Caco-2 (cell line): ENCODE data around the gene MAD1L1. TPM values are rescaled to one million over a fixed set of nuclear protein-coding genes. Genes with fewer than 3 reads are reported as not detected.
"Not testable (repeated sequence)": the region's sequence is repeated elsewhere in the genome, so short reads cannot be mapped to it uniquely, and the experiment has no call there.

ENCODE experiments used
- BruUV-seq: library from RNA; stranded (reverse); fragments of 400-500 nt; replicated peaks from 2 replicates; lab custom pipeline; 2021; lab: Mats Ljungman, UMichigan
- CTCF ChIA-PET: fragments of 300-600 bp; sonication (Branson Sonifier 250); formaldehyde crosslinking; loops from one replicate; lab custom pipeline; 2022; ENCODE audit warnings: antibody characterized with exemption; lab: Charles Lee
- POLR2A ChIA-PET: fragments of 300-600 bp; sonication (Branson Sonifier 250); formaldehyde crosslinking; loops from one replicate; lab custom pipeline; 2022; ENCODE audit warnings: antibody characterized with exemption; lab: Charles Lee
- DNase-seq, 2 experiments: peaks; one replicate each; pipeline versions ENCODE4 v3.0.0 to v3.0.0-alpha.2; 2020 to 2022
- H3K27me3 ChIP-seq: replicated peaks from 2 replicates; pipeline ENCODE4 v1.6.0; 2011; ENCODE audit warnings: low read length; ENCODE audit not compliant: control insufficient read depth, insufficient read depth
- H3K36me3 ChIP-seq: 2 replicates; pipeline ENCODE4 v1.5.1; 2011; ENCODE audit warnings: low read length; ENCODE audit not compliant: control insufficient read depth, insufficient read depth
- H3K4me1 ChIP-seq: fragments of 250-450 bp; sonication (Bioruptor Pico); 2 replicates; pipeline ENCODE4 v1.5.1; 2020; ENCODE audit warnings: mild to moderate bottlenecking
- H3K4me3 ChIP-seq: 2 replicates; pipeline ENCODE4 v1.5.1; 2011; ENCODE audit warnings: low read depth, mild to moderate bottlenecking, control low read depth, low read length
- H3K9me3 ChIP-seq: fragments of 250-450 bp; sonication (Bioruptor Pico); 2 replicates; pipeline ENCODE4 v1.5.1; 2020; ENCODE audit warnings: mild to moderate bottlenecking, moderate library complexity
- H3K27ac Mint-ChIP-seq: one replicate; pipeline ENCODE4 v1.8.0; 2022; ENCODE audit warnings: mixed read lengths; ENCODE audit not compliant: unreplicated experiment
- H3K27me3 Mint-ChIP-seq: one replicate; pipeline ENCODE4 v1.8.0; 2022; ENCODE audit warnings: mixed read lengths; ENCODE audit not compliant: insufficient read depth, unreplicated experiment
- H3K36me3 Mint-ChIP-seq: one replicate; pipeline ENCODE4 v1.8.0; 2022; ENCODE audit warnings: mild to moderate bottlenecking, mixed read lengths; ENCODE audit not compliant: insufficient read depth, unreplicated experiment
- H3K4me1 Mint-ChIP-seq: one replicate; pipeline ENCODE4 v1.8.0; 2022; ENCODE audit warnings: low read depth, mixed read lengths; ENCODE audit not compliant: unreplicated experiment
- H3K4me3 Mint-ChIP-seq: one replicate; pipeline ENCODE4 v1.8.0; 2022; ENCODE audit warnings: mild to moderate bottlenecking, moderate library complexity, mixed read lengths; ENCODE audit not compliant: unreplicated experiment
- H3K9me3 Mint-ChIP-seq: one replicate; pipeline ENCODE4 v1.8.0; 2022; ENCODE audit warnings: mixed read lengths; ENCODE audit not compliant: unreplicated experiment
- CTCF ChIP-seq, 2 experiments: fragments of 200-600 bp in 1 of 2; IDR thresholded peaks; 1 replicate in 1 of 2; 2 replicates in 1 of 2; pipeline versions ENCODE4 v1.5.1 to v1.8.0; 2011 to 2022; ENCODE audit warnings: antibody characterized with exemption in 1 of 2, control low read depth in 1 of 2, inconsistent platforms in 1 of 2, low read depth in 1 of 2, low read length in 1 of 2, mild to moderate bottlenecking in 1 of 2, moderate library complexity in 1 of 2; ENCODE audit not compliant: insufficient read depth in 1 of 2, severe bottlenecking in 1 of 2, unreplicated experiment in 1 of 2
- intact Hi-C: fragments of 100-400 bp; cut with micrococcal nuclease; formaldehyde crosslinking; loops from one replicate; pipeline ENCODE4 v1.10.0; 2022; ENCODE audit not compliant: unreplicated experiment
- total RNA-seq: library from RNA; stranded (reverse); gene quantifications from 2 replicates; pipeline ENCODE4 v1.2.3, GENCODE V29; 2022

MAD1L1 gene
- total RNA-seq, 1 experiment from 2014 or later: 58.6 TPM

DNA sequence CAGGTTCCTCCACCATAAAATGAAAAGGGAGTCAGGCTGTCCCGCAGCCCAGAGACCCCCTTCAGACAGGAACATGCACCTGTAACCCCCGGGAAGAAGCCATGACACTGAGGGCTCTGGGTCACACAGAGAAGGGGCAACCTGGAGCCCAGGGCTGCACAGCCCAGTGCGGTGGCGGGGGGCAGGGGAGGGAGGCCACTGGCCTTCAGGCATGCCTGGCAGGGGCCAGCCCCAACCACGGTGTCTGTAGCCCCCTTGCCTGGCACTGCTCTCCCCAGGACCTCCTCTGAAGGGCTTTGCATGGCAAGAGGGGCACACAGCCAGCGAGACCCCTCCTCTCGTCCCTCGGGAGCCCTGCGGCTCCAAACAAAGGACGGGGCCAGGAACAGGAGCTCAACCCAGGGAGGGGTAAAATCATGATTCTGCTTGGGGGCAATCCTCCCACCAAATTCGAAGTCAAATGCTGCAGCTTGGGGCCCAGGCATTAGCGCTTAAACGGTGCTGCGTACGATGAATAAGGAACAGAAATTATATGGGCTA is 235.1 kb downstream of the MAD1L1 start:
- Mint-ChIP-seq H3K4me3 (no peak overlapping the region), H3K36me3 (peaks cover 18% of the 10 kb centered on the region), H3K27ac (no peak overlapping the region), H3K4me1 (no peaks in the 10 kb centered on the region), H3K9me3 (no peaks in the 10 kb centered on the region), H3K27me3 (no peaks in the 10 kb centered on the region)
- ChIA-PET CTCF (no interaction called here), POLR2A (no interaction called here)
- no peak overlapping the region for H3K4me3 ChIP-seq
- H3K4me1 ChIP-seq: no peaks in the 10 kb centered on the region
- no peaks in the 10 kb centered on the region for H3K9me3 ChIP-seq
- no TSS peak for BruUV-seq
- no peaks in the 10 kb centered on the region for H3K36me3 ChIP-seq
- intact Hi-C loops: no loop called here
- no peak for TF ChIP-seq CTCF (IDR thresholded peaks at IDR 0.05; ENCODE audit: insufficient read depth in 1 of 2, low read depth in 1 of 2, low read length in 1 of 2, severe bottlenecking in 1 of 2, unreplicated experiment in 1 of 2)
- no peak for DNase-seq
- H3K27me3 ChIP-seq: no peaks in the 10 kb centered on the region

GRCh38 chr7:1996816-1997215 is 235.9 kb downstream of the MAD1L1 start:
- no peak overlapping the region for H3K27ac Mint-ChIP-seq

GRCh38 chr7:1995911-1996420 is 236.8 kb downstream of the MAD1L1 start:
- H3K36me3 ChIP-seq, H3K9me3 ChIP-seq, H3K27me3 Mint-ChIP-seq, H3K4me1 ChIP-seq, H3K4me1 Mint-ChIP-seq, H3K4me3 ChIP-seq, DNase-seq, CTCF ChIA-PET, BruUV-seq, POLR2A ChIA-PET, H3K27ac Mint-ChIP-seq, intact Hi-C loops, H3K9me3 Mint-ChIP-seq, H3K27me3 ChIP-seq, H3K4me3 Mint-ChIP-seq: not testable (repeated sequence)
- H3K36me3 Mint-ChIP-seq: peaks cover 16% of the 10 kb centered on the region

More at GRCh38 chr7:1996816-1997215, 235.9 kb downstream of the MAD1L1 start:
- Histone ChIP-seq H3K27me3 (no peaks in the 10 kb centered on the region), H3K36me3 (no peaks in the 10 kb centered on the region), H3K4me3 (no peak overlapping the region), H3K4me1 (no peaks in the 10 kb centered on the region), H3K9me3 (no peaks in the 10 kb centered on the region)
- no peak for DNase-seq
- no TSS peak for BruUV-seq
- Mint-ChIP-seq H3K27me3 (no peaks in the 10 kb centered on the region), H3K4me1 (no peaks in the 10 kb centered on the region), H3K9me3 (no peaks in the 10 kb centered on the region), H3K36me3 (peaks cover 16% of the 10 kb centered on the region), H3K4me3 (no peak overlapping the region)
- POLR2A ChIA-PET: no interaction called here
- no peak for TF ChIP-seq CTCF (IDR thresholded peaks at IDR 0.05; ENCODE audit: insufficient read depth in 1 of 2, low read depth in 1 of 2, low read length in 1 of 2, severe bottlenecking in 1 of 2, unreplicated experiment in 1 of 2)
- CTCF ChIA-PET: no interaction called here
- intact Hi-C loops: no loop called here
